ENCODE measurements around the gene CPNE7.

DNA sequence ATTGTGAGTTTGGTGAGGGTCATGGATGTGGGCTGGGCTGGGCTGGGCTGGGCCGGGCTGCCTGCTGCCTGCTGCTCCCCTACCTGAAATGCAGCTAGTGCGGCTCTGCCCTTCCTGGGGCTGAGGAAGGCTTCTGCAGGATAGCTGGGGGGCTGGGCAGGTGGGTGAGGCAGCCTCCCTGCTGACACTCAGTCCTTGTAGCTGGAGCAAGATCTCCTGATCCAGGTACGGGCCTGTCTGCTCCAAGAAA, 10.4 kb upstream of the CPNE7 start:
- no peak for TF ChIP-seq CTCF (conservative IDR thresholded peaks at IDR 0.05; ENCODE audit: low read depth, low read length)
- no peak for TF ChIP-seq EZH2 (IDR thresholded peaks at IDR 0.05; ENCODE audit: borderline replicate concordance, low read depth, low read length, poor library complexity, severe bottlenecking)
